Astrocyte of the spinal cord (primary cell): ENCODE results near the gene SP6.

Source experiments
- DNase-seq: peaks from one replicate; pipeline ENCODE4 v3.0.0; 2011; ENCODE audit warnings: low read depth, low spot score
- H3K4me3 ChIP-seq: 2 replicates; pipeline ENCODE4 v1.5.1; 2011; ENCODE audit warnings: low read depth, mild to moderate bottlenecking, low read length, moderate library complexity
- CTCF ChIP-seq: IDR thresholded peaks from 2 replicates; pipeline ENCODE4 v1.5.1; 2012; ENCODE audit warnings: low read depth, mild to moderate bottlenecking, low read length, inconsistent platforms
- in situ Hi-C: cut with HindIII; loops from 2 replicates; pipeline ENCODE4 v1.10.0; 2017; ENCODE audit warnings: low sequenced_read_pairs

SP6 gene

GRCh38 chr17:47803201-47803600, 47.8 kb downstream of the SP6 start:
- in situ Hi-C loops: no loop called here
- no peak for TF ChIP-seq CTCF
- H3K4me3 ChIP-seq: no peak overlapping the region
- DNase-seq: no peak

GRCh38 chr17:47802341-47803022, 48.5 kb downstream of the SP6 start:
- H3K4me3 ChIP-seq: no peak overlapping the region
- peak; percentile 74 for TF ChIP-seq CTCF
- peak; percentile 48 for DNase-seq
- in situ Hi-C loops: no loop called here

DNA sequence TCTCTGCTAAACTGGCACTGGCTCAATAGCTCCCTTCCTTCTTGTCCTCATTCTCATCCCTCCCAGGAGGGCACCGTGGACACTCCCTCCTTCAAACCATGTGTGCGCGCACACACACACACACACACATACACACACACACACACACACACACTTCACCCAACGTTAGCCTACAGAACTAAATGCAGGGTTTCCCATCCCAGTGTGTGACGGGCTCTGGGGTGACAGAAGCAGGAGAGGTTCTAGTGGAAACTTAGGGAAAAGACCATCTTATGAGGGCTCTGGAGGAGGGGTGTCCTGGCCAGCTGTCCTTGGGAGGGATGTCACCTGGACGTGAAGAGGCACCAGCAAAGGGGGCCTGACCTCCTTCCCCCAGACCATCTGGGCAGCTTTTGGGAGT, 49.1 kb downstream of the SP6 start:
- in situ Hi-C loops: no loop called here
- DNase-seq: no peak
- TF ChIP-seq CTCF: no peak
- H3K4me3 ChIP-seq: no peak overlapping the region

- in situ Hi-C loops: no loop called here
- H3K4me3 ChIP-seq: no peak overlapping the region
- DNase-seq: no peak
- no peak for TF ChIP-seq CTCF
Measured at GRCh38 chr17:47801176-47801765, 49.7 kb downstream of the SP6 start.

DNA sequence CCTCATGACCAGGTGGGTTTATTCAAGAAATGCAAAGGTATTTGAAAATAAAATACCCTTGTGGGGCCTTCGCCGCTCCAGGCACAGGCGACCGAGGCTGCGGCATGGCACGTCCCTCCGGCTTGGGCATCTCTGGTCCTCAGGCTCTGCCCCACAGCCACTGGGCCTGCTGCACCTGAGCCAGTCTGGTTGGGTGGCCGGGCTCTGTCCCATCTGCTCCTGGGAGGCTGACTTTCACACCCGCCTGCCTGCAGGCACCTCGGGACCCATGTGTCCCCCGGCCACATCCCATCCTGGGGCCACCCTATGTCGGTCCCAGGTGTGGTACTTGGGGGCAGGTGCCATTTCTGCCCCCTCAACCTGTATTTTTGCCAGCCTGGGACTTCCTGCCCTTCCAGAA, 50.3 kb downstream of the SP6 start:
- DNase-seq: no peak
- no peak for TF ChIP-seq CTCF
- H3K4me3 ChIP-seq: no peak overlapping the region
- in situ Hi-C loops: no loop called here

- in situ Hi-C loops: no loop called here
- no peak for DNase-seq
- no peak for TF ChIP-seq CTCF
- no peak overlapping the region for H3K4me3 ChIP-seq
Measured at GRCh38 chr17:47797797-47798196, 53.2 kb downstream of the SP6 start.
